Lower leg skin (tissue), 4 donors: ENCODE results near the gene SFXN2. TPM values are rescaled to one million over a fixed set of nuclear protein-coding genes. Genes with fewer than 3 reads are reported as not detected.
A peak's percentile ranks its signal among the peaks of the same experiment; 100 is the strongest.

Source experiments
- DNase-seq, 2 donors: peaks; one replicate each; pipeline ENCODE4 v3.0.0-alpha.2; 2019; ENCODE audit warnings: low spot score in 2 of 2
- H3K4me3 ChIP-seq: fragments of 200-600 bp; sonication (generic); 2 replicates; pipeline ENCODE4 v1.5.1; 2017; ENCODE audit warnings: mild to moderate bottlenecking, low read depth; ENCODE audit not compliant: poor library complexity, severe bottlenecking
- POLR2A ChIP-seq, 2 donors: fragments of 450-650 bp; IDR thresholded peaks; one replicate each; pipeline ENCODE4 v1.6.1; 2016 to 2017; ENCODE audit warnings: antibody characterized with exemption in 2 of 2, mild to moderate bottlenecking in 1 of 2, moderate library complexity in 1 of 2
- WGBS, 2 donors: methylation state at CpG; one replicate each; pipeline ENCODE4 v1.1.5; 2018; 5-methylcytosine and 5-hydroxymethylcytosine counted together
- intact Hi-C: fragments of 100-400 bp; cut with DNase I; formaldehyde crosslinking; loops from one replicate; pipeline ENCODE4 v1.15.0; 2023; ENCODE audit warnings: low total_unique reads
- total RNA-seq, 4 donors: library from RNA; depleted of rRNA; stranded (reverse); fragments of >200 nt; gene quantifications; one replicate each; pipeline ENCODE4 v1.1.0, GENCODE V29; 2016
- TF ChIP-seq, protein P1 (sequence below), 3 donors: fragments of 450-650 bp; IDR thresholded peaks; one replicate each; pipeline ENCODE4 v1.5.1; 2016; ENCODE audit warnings: antibody characterized with exemption in 3 of 3, mild to moderate bottlenecking in 3 of 3, moderate library complexity in 2 of 3

Gene SFXN2
- total RNA-seq, 4 donors from 2014 or later = 0.46 to 4.7 (median 1.1) TPM

- no peak overlapping the region for H3K4me3 ChIP-seq
- TF ChIP-seq, protein P1, sequence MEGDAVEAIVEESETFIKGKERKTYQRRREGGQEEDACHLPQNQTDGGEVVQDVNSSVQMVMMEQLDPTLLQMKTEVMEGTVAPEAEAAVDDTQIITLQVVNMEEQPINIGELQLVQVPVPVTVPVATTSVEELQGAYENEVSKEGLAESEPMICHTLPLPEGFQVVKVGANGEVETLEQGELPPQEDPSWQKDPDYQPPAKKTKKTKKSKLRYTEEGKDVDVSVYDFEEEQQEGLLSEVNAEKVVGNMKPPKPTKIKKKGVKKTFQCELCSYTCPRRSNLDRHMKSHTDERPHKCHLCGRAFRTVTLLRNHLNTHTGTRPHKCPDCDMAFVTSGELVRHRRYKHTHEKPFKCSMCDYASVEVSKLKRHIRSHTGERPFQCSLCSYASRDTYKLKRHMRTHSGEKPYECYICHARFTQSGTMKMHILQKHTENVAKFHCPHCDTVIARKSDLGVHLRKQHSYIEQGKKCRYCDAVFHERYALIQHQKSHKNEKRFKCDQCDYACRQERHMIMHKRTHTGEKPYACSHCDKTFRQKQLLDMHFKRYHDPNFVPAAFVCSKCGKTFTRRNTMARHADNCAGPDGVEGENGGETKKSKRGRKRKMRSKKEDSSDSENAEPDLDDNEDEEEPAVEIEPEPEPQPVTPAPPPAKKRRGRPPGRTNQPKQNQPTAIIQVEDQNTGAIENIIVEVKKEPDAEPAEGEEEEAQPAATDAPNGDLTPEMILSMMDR (IDR thresholded peaks at IDR 0.05) = no peak
- no peak for TF ChIP-seq POLR2A (IDR thresholded peaks at IDR 0.05)
- WGBS, 2 donors = 57 to 58% methylated on average over 16 of the region's 16 CpGs
- DNase-seq = peak in 1 of 2 donors; percentile 46
- intact Hi-C loops = no loop called here
Observed at GRCh38 chr10:102675666-102676533, 38.5 kb upstream of the SFXN2 start.

- DNase-seq = peak in 1 of 2 donors; percentile 78
- TF ChIP-seq, protein P1 (IDR thresholded peaks at IDR 0.05) = no peak
- TF ChIP-seq POLR2A (IDR thresholded peaks at IDR 0.05) = no peak
- intact Hi-C loops = no loop called here
- no peak overlapping the region for H3K4me3 ChIP-seq
- 80 to 82% methylated on average over 9 of the region's 9 CpGs for WGBS, 2 donors
Observed at GRCh38 chr10:102676534-102677315, 37.7 kb upstream of the SFXN2 start.

DNA sequence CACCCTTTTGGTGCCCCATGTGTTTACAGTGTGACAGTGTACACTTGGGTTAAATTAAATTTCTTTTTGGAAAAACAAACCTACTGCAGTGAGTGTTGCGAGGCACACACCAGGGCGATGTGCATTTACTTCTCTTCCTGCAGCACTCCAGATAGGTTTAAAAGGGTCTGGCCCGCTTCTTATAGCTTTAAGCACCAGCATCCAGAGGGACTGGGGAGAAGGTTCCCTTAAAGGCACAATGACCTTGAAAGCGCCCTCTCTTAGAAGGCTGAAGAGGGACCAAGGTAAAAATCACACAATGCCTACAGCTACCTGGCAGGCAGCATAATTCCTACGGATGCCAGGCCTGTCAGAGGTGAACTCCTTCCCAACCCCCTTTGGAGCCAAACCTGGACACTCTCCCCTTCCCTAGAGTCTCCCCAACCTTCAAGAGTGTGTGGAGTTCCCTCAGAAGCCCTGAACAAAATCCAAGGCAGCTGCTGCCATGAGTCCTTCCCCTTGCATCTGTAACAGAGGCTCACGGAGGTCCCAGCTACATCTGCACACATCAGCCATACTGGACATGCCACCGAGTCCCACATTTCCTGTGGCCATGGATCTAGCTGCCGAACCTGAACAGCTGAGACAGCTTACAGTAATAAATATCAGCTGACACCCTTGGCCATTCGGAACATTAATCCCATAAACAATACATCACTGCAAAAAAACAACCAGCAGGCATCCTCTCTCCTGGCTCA lies 36.9 kb upstream of the SFXN2 start:
- DNase-seq = peak in 1 of 2 donors; percentile 50
- intact Hi-C loops = no loop called here
- no peak overlapping the region for H3K4me3 ChIP-seq
- TF ChIP-seq, protein P1 (IDR thresholded peaks at IDR 0.05) = no peak
- no peak for TF ChIP-seq POLR2A (IDR thresholded peaks at IDR 0.05)
- 79 to 82% methylated on average over 9 of the region's 9 CpGs for WGBS, 2 donors

DNA sequence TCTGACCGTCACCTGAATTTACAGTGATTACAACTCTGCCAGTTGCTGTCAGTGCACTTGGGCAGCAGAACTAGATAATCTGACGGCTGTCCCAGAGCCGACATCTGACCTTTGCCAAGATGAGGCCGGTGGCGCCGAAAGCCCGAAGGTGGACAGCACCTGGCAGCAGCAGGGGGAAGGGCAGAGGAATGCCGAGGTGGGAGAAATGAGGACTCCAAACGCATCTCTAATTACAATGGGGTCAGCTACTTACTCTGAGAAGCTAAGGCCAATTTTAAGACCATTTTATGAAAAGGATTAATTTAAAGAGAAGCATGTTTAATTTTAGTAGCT lies 36.4 kb upstream of the SFXN2 start:
- DNase-seq = peak in 1 of 2 donors; percentile 69
- 86 to 88% methylated on average over 9 of the region's 9 CpGs for WGBS, 2 donors
- H3K4me3 ChIP-seq = no peak overlapping the region
- TF ChIP-seq POLR2A (IDR thresholded peaks at IDR 0.05) = no peak
- TF ChIP-seq, protein P1 (IDR thresholded peaks at IDR 0.05) = no peak
- intact Hi-C loops = no loop called here

GRCh38 chr10:102678842-102679289 lies 35.6 kb upstream of the SFXN2 start:
- DNase-seq = peak in 1 of 2 donors; percentile 88
- TF ChIP-seq, protein P1 (IDR thresholded peaks at IDR 0.05) = no peak
- TF ChIP-seq POLR2A (IDR thresholded peaks at IDR 0.05) = no peak
- WGBS, 2 donors = 21 to 33% methylated on average over 8 to 9 of the region's 9 CpGs
- intact Hi-C loops = no loop called here
- no peak overlapping the region for H3K4me3 ChIP-seq
